Endothelial cell of umbilical vein (primary cell): ENCODE data around the gene SLC6A18.

ENCODE experiments used
- EZH2 ChIP-seq: IDR thresholded peaks from 2 replicates; pipeline ENCODE4 v1.6.1; 2012; ENCODE audit warnings: borderline replicate concordance, low read depth, mild to moderate bottlenecking, moderate library complexity, low read length, inconsistent platforms; ENCODE audit not compliant: severe bottlenecking
- GATA2 ChIP-seq: IDR thresholded peaks from 2 replicates; pipeline ENCODE4 v1.7.0; 2011; ENCODE audit warnings: low read depth, mild to moderate bottlenecking, moderate library complexity, mixed read lengths, low read length; ENCODE audit not compliant: insufficient read length, insufficient read depth
- MYC ChIP-seq: IDR thresholded peaks from one replicate; pipeline ENCODE4 v1.6.1; 2011; ENCODE audit warnings: mild to moderate bottlenecking, low read depth, low read length
- POLR2A ChIP-seq: IDR thresholded peaks from 2 replicates; pipeline ENCODE4 v1.6.1; 2012; ENCODE audit warnings: low read depth, mild to moderate bottlenecking, control low read depth, low read length
- POLR2AphosphoS5 ChIP-seq: IDR thresholded peaks from 2 replicates; pipeline ENCODE4 v1.6.1; 2012; ENCODE audit warnings: low read depth, mild to moderate bottlenecking, control low read depth, low read length, moderate library complexity; ENCODE audit not compliant: insufficient read depth
- TF ChIP-seq, protein P1 (sequence below), 2 donors: IDR thresholded peaks; 1 replicate in 1 of 2; 2 replicates in 1 of 2; pipeline ENCODE4 v1.5.1; 2011; ENCODE audit warnings: low read length in 2 of 2, mild to moderate bottlenecking in 2 of 2, moderate library complexity in 2 of 2, control low read depth in 1 of 2, inconsistent platforms in 1 of 2, low read depth in 1 of 2; ENCODE audit not compliant: insufficient read depth in 1 of 2; ENCODE audit errors: extremely low read depth in 1 of 2
- TF ChIP-seq, protein P2 (sequence below): IDR thresholded peaks from 2 replicates; pipeline ENCODE4 v1.6.1; 2011; ENCODE audit not compliant: insufficient read depth, insufficient read length

DNA sequence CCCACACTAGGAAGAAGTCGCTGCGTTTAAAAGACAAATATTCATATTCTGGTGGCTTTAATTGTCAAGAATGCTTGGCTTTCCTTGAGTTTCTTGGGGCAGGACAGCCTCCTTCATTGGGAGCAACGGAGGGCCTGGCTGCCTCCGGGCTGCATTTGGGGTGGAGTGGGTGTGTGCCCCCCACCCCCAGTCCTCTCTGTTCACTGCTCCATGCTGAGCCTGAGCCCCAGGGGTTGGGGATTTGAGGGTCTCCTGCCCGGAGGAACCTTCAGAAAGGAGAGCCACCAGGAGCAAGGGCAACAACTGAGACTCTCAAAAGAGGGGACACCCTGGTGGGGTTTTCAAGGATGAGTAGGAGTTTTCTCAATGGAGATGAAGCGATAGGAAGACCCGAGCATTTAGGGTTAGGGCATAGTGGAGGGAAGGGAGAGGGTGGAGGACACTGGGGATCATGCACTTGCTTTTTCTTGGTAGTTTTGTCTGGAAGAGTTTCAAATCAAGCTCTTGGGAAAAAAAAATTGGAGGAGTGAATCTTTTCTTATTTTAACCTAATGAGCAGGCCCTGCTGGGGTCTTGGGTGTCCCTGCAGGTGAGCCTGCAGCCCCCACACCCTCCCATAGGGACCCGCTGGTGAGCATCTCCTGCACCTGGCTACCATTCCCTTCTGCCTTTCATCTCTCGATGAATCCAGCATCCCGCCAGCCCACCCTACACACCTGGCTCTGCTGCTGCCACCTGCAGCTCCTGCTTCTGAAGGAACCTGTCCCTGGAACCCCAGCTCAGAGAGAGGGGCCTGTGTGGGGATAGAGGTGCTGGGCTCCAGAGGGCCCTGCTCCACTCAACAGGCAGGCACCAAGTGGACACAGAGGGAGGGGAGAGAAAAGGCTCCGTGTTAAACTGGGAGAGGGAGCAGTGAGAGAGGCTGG, 19.7 kb upstream of the SLC6A18 start:
- no peak for TF ChIP-seq POLR2AphosphoS5
- TF ChIP-seq, protein P1, sequence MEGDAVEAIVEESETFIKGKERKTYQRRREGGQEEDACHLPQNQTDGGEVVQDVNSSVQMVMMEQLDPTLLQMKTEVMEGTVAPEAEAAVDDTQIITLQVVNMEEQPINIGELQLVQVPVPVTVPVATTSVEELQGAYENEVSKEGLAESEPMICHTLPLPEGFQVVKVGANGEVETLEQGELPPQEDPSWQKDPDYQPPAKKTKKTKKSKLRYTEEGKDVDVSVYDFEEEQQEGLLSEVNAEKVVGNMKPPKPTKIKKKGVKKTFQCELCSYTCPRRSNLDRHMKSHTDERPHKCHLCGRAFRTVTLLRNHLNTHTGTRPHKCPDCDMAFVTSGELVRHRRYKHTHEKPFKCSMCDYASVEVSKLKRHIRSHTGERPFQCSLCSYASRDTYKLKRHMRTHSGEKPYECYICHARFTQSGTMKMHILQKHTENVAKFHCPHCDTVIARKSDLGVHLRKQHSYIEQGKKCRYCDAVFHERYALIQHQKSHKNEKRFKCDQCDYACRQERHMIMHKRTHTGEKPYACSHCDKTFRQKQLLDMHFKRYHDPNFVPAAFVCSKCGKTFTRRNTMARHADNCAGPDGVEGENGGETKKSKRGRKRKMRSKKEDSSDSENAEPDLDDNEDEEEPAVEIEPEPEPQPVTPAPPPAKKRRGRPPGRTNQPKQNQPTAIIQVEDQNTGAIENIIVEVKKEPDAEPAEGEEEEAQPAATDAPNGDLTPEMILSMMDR (IDR thresholded peaks at IDR 0.05; ENCODE audit: extremely low read depth in 1 of 2, insufficient read depth in 1 of 2, low read depth in 1 of 2, low read length in 2 of 2), result no peak
- TF ChIP-seq MYC, result no peak
- TF ChIP-seq EZH2, result no peak
- TF ChIP-seq POLR2A, result no peak
- TF ChIP-seq, protein P2, sequence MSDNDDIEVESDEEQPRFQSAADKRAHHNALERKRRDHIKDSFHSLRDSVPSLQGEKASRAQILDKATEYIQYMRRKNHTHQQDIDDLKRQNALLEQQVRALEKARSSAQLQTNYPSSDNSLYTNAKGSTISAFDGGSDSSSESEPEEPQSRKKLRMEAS, result no peak
- TF ChIP-seq GATA2, result no peak
